Ishikawa (cell line): Measurements from ENCODE around the gene AMZ1.

Experiments
- CEBPB ChIP-seq: IDR thresholded peaks from 2 replicates; pipeline ENCODE4 v1.6.1; 2012
- CREB1 ChIP-seq: IDR thresholded peaks from 2 replicates; pipeline ENCODE4 v1.6.1; 2012; ENCODE audit warnings: low read depth
- EGR1 ChIP-seq: IDR thresholded peaks from 2 replicates; pipeline ENCODE4 v1.6.1; 2012
- EP300 ChIP-seq: IDR thresholded peaks from 2 replicates; pipeline ENCODE4 v1.6.1; 2012; ENCODE audit warnings: borderline replicate concordance
- FOXM1 ChIP-seq: IDR thresholded peaks from 2 replicates; pipeline ENCODE4 v1.6.1; 2012; ENCODE audit warnings: low read depth, borderline replicate concordance
- NFIC ChIP-seq: IDR thresholded peaks from 2 replicates; pipeline ENCODE4 v1.6.1; 2012
- RAD21 ChIP-seq: IDR thresholded peaks from 2 replicates; pipeline ENCODE4 v1.6.1; 2012; ENCODE audit warnings: low read depth
- REST ChIP-seq: IDR thresholded peaks from 2 replicates; pipeline ENCODE4 v1.6.1; 2012; ENCODE audit warnings: low read depth, mild to moderate bottlenecking
- TAF1 ChIP-seq: IDR thresholded peaks from 2 replicates; pipeline ENCODE4 v1.6.1; 2012; ENCODE audit warnings: low read depth, mild to moderate bottlenecking
- TCF12 ChIP-seq: IDR thresholded peaks from 2 replicates; pipeline ENCODE4 v1.6.1; 2012; ENCODE audit warnings: low read depth
- TEAD4 ChIP-seq: IDR thresholded peaks from 2 replicates; pipeline ENCODE4 v1.6.1; 2012
- YY1 ChIP-seq: IDR thresholded peaks from 2 replicates; pipeline ENCODE4 v1.6.1; 2012; ENCODE audit warnings: low read depth
- ZBTB7A ChIP-seq: IDR thresholded peaks from 2 replicates; pipeline ENCODE4 v1.6.1; 2012; ENCODE audit warnings: low read depth
- TF ChIP-seq, protein P1 (sequence below): IDR thresholded peaks from 2 replicates; pipeline ENCODE4 v1.6.1; 2012
- TF ChIP-seq, protein P2 (sequence below): IDR thresholded peaks from 2 replicates; pipeline ENCODE4 v1.6.1; 2012

AMZ1 gene

GRCh38 chr7:2758673-2759616, 70.9 kb downstream of the AMZ1 start:
- TF ChIP-seq CEBPB (no peak), NFIC (no peak), EP300 (no peak), CREB1 (no peak), TAF1 (no peak), FOXM1 (no peak), EGR1 (no peak), ZBTB7A (no peak), REST (no peak), YY1 (no peak), RAD21 (no peak), TCF12 (no peak), TEAD4 (no peak)
- TF ChIP-seq, protein P1, sequence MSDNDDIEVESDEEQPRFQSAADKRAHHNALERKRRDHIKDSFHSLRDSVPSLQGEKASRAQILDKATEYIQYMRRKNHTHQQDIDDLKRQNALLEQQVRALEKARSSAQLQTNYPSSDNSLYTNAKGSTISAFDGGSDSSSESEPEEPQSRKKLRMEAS: no peak
- TF ChIP-seq, protein P2, sequence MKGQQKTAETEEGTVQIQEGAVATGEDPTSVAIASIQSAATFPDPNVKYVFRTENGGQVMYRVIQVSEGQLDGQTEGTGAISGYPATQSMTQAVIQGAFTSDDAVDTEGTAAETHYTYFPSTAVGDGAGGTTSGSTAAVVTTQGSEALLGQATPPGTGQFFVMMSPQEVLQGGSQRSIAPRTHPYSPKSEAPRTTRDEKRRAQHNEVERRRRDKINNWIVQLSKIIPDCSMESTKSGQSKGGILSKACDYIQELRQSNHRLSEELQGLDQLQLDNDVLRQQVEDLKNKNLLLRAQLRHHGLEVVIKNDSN: no peak

DNA sequence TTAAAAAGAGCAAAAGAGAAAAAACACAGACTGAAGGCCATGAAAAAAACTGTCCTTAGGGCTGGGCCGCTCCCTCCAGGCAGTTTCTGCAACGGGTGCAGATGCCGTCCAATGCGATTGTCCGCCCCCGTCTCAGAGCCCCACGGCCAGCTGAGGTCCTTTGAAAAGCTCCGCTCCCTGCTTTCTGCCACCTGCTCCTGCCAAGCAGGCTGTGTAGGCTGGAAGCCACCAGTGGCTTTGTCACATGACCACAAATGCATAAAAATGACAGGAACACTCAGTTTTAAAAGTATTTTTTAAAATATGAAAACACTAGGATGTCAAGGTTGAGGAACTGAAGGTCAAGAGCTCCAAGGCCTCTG, 71.7 kb downstream of the AMZ1 start:
- TF ChIP-seq ZBTB7A (no peak), EGR1 (no peak), TEAD4 (no peak), NFIC (no peak), EP300 (no peak), CREB1 (no peak), TCF12 (no peak), CEBPB (no peak), FOXM1 (no peak), RAD21 (no peak), TAF1 (no peak), REST (no peak), YY1 (no peak)
- TF ChIP-seq, protein P2: no peak
- TF ChIP-seq, protein P1: no peak

GRCh38 chr7:2760098-2760889, 72.3 kb downstream of the AMZ1 start:
- TF ChIP-seq CEBPB (no peak), YY1 (no peak), REST (no peak), RAD21 (peak; percentile 26; the same call in 1 of the 2 replicates)

GRCh38 chr7:2761131-2761624, 73.2 kb downstream of the AMZ1 start:
- TF ChIP-seq EGR1 (no peak), ZBTB7A (no peak)
- TF ChIP-seq, protein P2: no peak
